Stimulated activated naive CD8-positive, alpha-beta T cell treated with anti-CD3 and anti-CD28 coated beads, Interleukin-15, Interleukin-2, amounts not matched to agents 100 U/mL and 50 U/mL, for 24 hours (primary cell): Measurements from ENCODE around the gene NKD1.
A peak's percentile ranks its signal among the peaks of the same experiment; 100 is the strongest.

ENCODE experiments used
- ATAC-seq: fragments of 150-1000 bp; cut with Tn5 transposase; one replicate; pipeline ENCODE4 v1.10.0; 2021
- DNase-seq: peaks from one replicate; pipeline ENCODE4 v3.0.0; 2021

Gene NKD1

GRCh38 chr16:50601341-50601740 is 53.1 kb downstream of the NKD1 start:
- ATAC-seq, result no peak

GRCh38 chr16:50602126-50602525 is 53.9 kb downstream of the NKD1 start:
- ATAC-seq (no peak), DNase-seq (no peak)

More at GRCh38 chr16:50601341-50601740, 53.1 kb downstream of the NKD1 start:
- DNase-seq, result no peak

- ATAC-seq, result no peak
- DNase-seq, result peak; percentile 18
These were observed 54.5 kb downstream of the NKD1 start for GRCh38 chr16:50602531-50603205.

GRCh38 chr16:50603206-50604064 is 55.2 kb downstream of the NKD1 start:
- no peak for ATAC-seq
- DNase-seq, result no peak

- DNase-seq, result no peak
- ATAC-seq, result no peak
These were observed 55.8 kb downstream of the NKD1 start for GRCh38 chr16:50604065-50604418.

- DNase-seq (no peak), ATAC-seq (no peak)
These were observed 56.4 kb downstream of the NKD1 start for GRCh38 chr16:50604610-50605009.

- no peak for DNase-seq
- ATAC-seq, result no peak
These were observed 57.7 kb downstream of the NKD1 start for GRCh38 chr16:50605733-50606430.

- no peak for DNase-seq
- ATAC-seq, result no peak
These were observed 58.3 kb downstream of the NKD1 start for GRCh38 chr16:50606431-50607050.

GRCh38 chr16:50607051-50607431 is 58.8 kb downstream of the NKD1 start:
- DNase-seq (no peak), ATAC-seq (no peak)

- no peak for ATAC-seq
- no peak for DNase-seq
These were observed 59.3 kb downstream of the NKD1 start for GRCh38 chr16:50607447-50607846.

GRCh38 chr16:50607970-50608557 is 59.9 kb downstream of the NKD1 start:
- ATAC-seq (no peak), DNase-seq (no peak)

GRCh38 chr16:50609049-50609448 is 60.9 kb downstream of the NKD1 start:
- ATAC-seq (no peak), DNase-seq (no peak)

GRCh38 chr16:50609471-50609870 is 61.3 kb downstream of the NKD1 start:
- no peak for DNase-seq
- no peak for ATAC-seq

GRCh38 chr16:50610331-50611262 is 62.4 kb downstream of the NKD1 start:
- no peak for DNase-seq
- ATAC-seq, result no peak

- ATAC-seq (no peak), DNase-seq (no peak)
These were observed 63.2 kb downstream of the NKD1 start for GRCh38 chr16:50611332-50611934.

GRCh38 chr16:50611995-50612848 is 64.0 kb downstream of the NKD1 start:
- DNase-seq (no peak), ATAC-seq (no peak)

- no peak for ATAC-seq
- no peak for DNase-seq
These were observed 64.6 kb downstream of the NKD1 start for GRCh38 chr16:50612849-50613198.

GRCh38 chr16:50613281-50613963 is 65.2 kb downstream of the NKD1 start:
- no peak for DNase-seq
- ATAC-seq, result no peak

- no peak for DNase-seq
- ATAC-seq, result no peak
These were observed 65.8 kb downstream of the NKD1 start for GRCh38 chr16:50613964-50614474.
